Panc1 (cell line): Measurements from ENCODE around the gene KANSL1L.
A peak's percentile ranks its signal among the peaks of the same experiment; 100 is the strongest.

ENCODE experiments used
- TF ChIP-seq, protein P1 (sequence below): fragments of 450-650 bp; IDR thresholded peaks from 2 replicates; pipeline ENCODE4 v1.5.1; 2017; ENCODE audit warnings: mild to moderate bottlenecking
- TF ChIP-seq, protein P2 (sequence below), 2 experiments: IDR thresholded peaks; 2 replicates each; pipeline ENCODE4 v1.6.1; 2011 to 2012; ENCODE audit warnings: low read depth in 2 of 2, control low read depth in 1 of 2, low read length in 1 of 2, mild to moderate bottlenecking in 1 of 2, moderate library complexity in 1 of 2; ENCODE audit not compliant: insufficient read depth in 1 of 2

DNA sequence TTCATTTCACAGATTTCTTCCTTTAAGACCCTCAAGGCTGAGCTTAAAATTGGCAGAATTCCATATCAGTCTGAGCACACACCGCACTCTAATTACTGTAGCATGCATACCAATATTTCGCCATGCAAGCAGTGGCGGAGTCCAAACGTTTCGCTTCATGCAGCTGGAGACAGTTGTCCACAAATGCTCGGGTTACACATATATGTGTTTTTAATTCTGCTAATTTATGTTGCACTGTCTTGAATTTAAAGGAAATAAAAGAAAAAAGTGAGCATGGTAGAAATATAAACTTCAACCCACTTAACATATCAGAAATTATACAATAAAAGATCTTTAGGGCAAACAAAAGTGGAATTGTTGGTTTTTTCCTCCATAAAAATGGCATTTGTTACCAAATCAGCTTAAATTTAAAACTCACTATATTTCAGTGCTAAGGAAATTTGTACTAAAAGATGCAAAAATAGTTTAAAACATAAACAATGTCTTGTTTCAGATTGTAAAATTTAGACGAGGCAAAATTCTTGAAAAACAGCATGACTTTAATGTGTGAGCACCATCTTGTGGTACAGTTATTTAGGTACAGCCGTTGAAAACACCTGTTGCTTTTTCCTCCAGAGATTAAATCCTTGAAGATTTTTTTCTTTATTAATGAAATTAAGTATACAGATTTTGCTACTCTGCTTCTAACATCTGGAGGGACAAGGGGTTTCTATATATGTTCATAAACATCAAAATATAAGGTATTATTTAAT lies 24.1 kb upstream of the KANSL1L start:
- TF ChIP-seq, protein P1, sequence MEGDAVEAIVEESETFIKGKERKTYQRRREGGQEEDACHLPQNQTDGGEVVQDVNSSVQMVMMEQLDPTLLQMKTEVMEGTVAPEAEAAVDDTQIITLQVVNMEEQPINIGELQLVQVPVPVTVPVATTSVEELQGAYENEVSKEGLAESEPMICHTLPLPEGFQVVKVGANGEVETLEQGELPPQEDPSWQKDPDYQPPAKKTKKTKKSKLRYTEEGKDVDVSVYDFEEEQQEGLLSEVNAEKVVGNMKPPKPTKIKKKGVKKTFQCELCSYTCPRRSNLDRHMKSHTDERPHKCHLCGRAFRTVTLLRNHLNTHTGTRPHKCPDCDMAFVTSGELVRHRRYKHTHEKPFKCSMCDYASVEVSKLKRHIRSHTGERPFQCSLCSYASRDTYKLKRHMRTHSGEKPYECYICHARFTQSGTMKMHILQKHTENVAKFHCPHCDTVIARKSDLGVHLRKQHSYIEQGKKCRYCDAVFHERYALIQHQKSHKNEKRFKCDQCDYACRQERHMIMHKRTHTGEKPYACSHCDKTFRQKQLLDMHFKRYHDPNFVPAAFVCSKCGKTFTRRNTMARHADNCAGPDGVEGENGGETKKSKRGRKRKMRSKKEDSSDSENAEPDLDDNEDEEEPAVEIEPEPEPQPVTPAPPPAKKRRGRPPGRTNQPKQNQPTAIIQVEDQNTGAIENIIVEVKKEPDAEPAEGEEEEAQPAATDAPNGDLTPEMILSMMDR = peak; percentile 69; the same call in 1 of the 2 replicates
- TF ChIP-seq, protein P2, sequence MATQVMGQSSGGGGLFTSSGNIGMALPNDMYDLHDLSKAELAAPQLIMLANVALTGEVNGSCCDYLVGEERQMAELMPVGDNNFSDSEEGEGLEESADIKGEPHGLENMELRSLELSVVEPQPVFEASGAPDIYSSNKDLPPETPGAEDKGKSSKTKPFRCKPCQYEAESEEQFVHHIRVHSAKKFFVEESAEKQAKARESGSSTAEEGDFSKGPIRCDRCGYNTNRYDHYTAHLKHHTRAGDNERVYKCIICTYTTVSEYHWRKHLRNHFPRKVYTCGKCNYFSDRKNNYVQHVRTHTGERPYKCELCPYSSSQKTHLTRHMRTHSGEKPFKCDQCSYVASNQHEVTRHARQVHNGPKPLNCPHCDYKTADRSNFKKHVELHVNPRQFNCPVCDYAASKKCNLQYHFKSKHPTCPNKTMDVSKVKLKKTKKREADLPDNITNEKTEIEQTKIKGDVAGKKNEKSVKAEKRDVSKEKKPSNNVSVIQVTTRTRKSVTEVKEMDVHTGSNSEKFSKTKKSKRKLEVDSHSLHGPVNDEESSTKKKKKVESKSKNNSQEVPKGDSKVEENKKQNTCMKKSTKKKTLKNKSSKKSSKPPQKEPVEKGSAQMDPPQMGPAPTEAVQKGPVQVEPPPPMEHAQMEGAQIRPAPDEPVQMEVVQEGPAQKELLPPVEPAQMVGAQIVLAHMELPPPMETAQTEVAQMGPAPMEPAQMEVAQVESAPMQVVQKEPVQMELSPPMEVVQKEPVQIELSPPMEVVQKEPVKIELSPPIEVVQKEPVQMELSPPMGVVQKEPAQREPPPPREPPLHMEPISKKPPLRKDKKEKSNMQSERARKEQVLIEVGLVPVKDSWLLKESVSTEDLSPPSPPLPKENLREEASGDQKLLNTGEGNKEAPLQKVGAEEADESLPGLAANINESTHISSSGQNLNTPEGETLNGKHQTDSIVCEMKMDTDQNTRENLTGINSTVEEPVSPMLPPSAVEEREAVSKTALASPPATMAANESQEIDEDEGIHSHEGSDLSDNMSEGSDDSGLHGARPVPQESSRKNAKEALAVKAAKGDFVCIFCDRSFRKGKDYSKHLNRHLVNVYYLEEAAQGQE (IDR thresholded peaks at IDR 0.05; ENCODE audit: insufficient read depth in 1 of 2, low read depth in 2 of 2, low read length in 1 of 2) = no peak
